Epithelial cell of proximal tubule (primary cell): ENCODE results near the gene FAM89A. TPM values are rescaled to one million over a fixed set of nuclear protein-coding genes. Genes with fewer than 3 reads are reported as not detected.
"Not testable (repeated sequence)": the region's sequence is repeated elsewhere in the genome, so short reads cannot be mapped to it uniquely, and the experiment has no call there.

Experiments
- DNase-seq: peaks from one replicate; pipeline ENCODE4 v3.0.0-alpha.2; 2011; ENCODE audit warnings: low read depth
- H3K4me3 ChIP-seq: 2 replicates; pipeline ENCODE4 v1.5.1; 2011; ENCODE audit warnings: low read depth, mild to moderate bottlenecking, low read length
- CTCF ChIP-seq: conservative IDR thresholded peaks from 2 replicates; pipeline ENCODE4 v1.5.1; 2012; ENCODE audit warnings: low read depth, mild to moderate bottlenecking, low read length
- total RNA-seq: library from RNA; depleted of rRNA; stranded (reverse); fragments of >200 nt; gene quantifications from 2 replicates; pipeline ENCODE4 v1.2.3, GENCODE V29; 2015

Gene FAM89A
- total RNA-seq, 1 donor from 2014 or later: 2.7 TPM

- TF ChIP-seq CTCF: no peak
- H3K4me3 ChIP-seq: no peak overlapping the region
- DNase-seq: no peak
Measured at GRCh38 chr1:231046730-231047395, 6.8 kb upstream of the FAM89A start.

- H3K4me3 ChIP-seq, DNase-seq: not testable (repeated sequence)
Measured at GRCh38 chr1:231045921-231046729, 6.1 kb upstream of the FAM89A start.

GRCh38 chr1:231045286-231045685 is 5.2 kb upstream of the FAM89A start:
- peak; percentile 22 for TF ChIP-seq CTCF
- peak; percentile 23 for DNase-seq
- no peak overlapping the region for H3K4me3 ChIP-seq

- H3K4me3 ChIP-seq: no peak overlapping the region
- TF ChIP-seq CTCF: no peak
- DNase-seq: no peak
Measured at GRCh38 chr1:231044588-231044987, 4.5 kb upstream of the FAM89A start.

- H3K4me3 ChIP-seq: no peak overlapping the region
- no peak for DNase-seq
- TF ChIP-seq CTCF: no peak
Measured at GRCh38 chr1:231041719-231042261, 1.7 kb upstream of the FAM89A start.

GRCh38 chr1:231040800-231041718 is 1.0 kb upstream of the FAM89A start:
- no peak for DNase-seq
- TF ChIP-seq CTCF: no peak
- H3K4me3 ChIP-seq: peak overlapping the region; percentile 65
